HFFc6 (cell line): Measurements from ENCODE around the gene CERS6. TPM values are rescaled to one million over a fixed set of nuclear protein-coding genes. Genes with fewer than 3 reads are reported as not detected.
"Not testable (repeated sequence)": the region's sequence is repeated elsewhere in the genome, so short reads cannot be mapped to it uniquely, and the experiment has no call there.

Experiments used
- DNase-seq: peaks from one replicate; pipeline ENCODE4 v3.0.0-alpha.2; 2018
- H3K27ac Mint-ChIP-seq: 2 replicates; pipeline ENCODE4 v1.8.0; 2020; ENCODE audit warnings: mild to moderate bottlenecking, mixed read lengths
- H3K27me3 Mint-ChIP-seq: 2 replicates; pipeline ENCODE4 v1.8.0; 2021; ENCODE audit warnings: mild to moderate bottlenecking, moderate library complexity, mixed read lengths; ENCODE audit not compliant: insufficient read depth
- H3K36me3 Mint-ChIP-seq: 2 replicates; pipeline ENCODE4 v1.8.0; 2021; ENCODE audit warnings: low read depth, mixed read lengths
- H3K4me1 Mint-ChIP-seq: 2 replicates; pipeline ENCODE4 v1.8.0; 2020; ENCODE audit warnings: low read depth, mixed read lengths
- H3K4me3 Mint-ChIP-seq: 2 replicates; pipeline ENCODE4 v1.8.0; 2020; ENCODE audit warnings: mild to moderate bottlenecking, moderate library complexity, mixed read lengths
- H3K9me3 Mint-ChIP-seq: 2 replicates; pipeline ENCODE4 v1.8.0; 2020; ENCODE audit warnings: mild to moderate bottlenecking, mixed read lengths
- CTCF ChIP-seq: fragments of 200-600 bp; sonication (generic); IDR thresholded peaks from 2 replicates; pipeline ENCODE4 v1.5.0; 2021; ENCODE audit warnings: antibody characterized with exemption, mild to moderate bottlenecking
- total RNA-seq, 6 experiments: library from RNA; stranded (reverse); fragmentation: NEBNext Ultra II Directional; extraction: Animal tissue kit (Norgen Biotek cat#: 25700); gene quantifications; 2 replicates in 1 of 6; 3 replicates in 5 of 6; pipeline ENCODE4 v1.2.3, GENCODE V29; 2021

The CERS6 gene
- total RNA-seq, 6 experiments from 2014 or later: 6.2 to 9.9 (median 7.5) TPM

DNA sequence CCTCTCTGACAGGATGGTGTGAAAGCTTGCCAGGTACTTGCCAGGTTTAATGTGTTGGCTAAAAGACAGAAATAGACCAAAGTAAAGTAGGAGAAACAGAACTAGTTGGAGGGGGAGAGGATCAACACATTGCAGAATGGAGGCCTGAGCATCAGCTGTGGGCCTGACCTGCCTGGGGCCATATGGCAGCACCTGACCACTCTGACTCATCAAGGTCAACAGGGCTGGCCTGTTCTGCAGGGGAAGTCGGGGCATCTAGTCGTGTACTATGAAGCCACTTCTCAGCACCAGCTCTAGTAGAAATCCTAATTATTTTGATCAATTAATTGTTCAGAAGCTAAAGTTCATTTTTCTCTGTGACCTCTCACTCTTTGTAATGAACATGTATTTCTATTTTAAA is 310.5 kb downstream of the CERS6 start:
- H3K4me3 Mint-ChIP-seq: no peak overlapping the region
- peaks cover 5% of the 10 kb centered on the region; the same call in 1 of the 2 replicates for H3K36me3 Mint-ChIP-seq
- H3K27ac Mint-ChIP-seq: no peak overlapping the region
- TF ChIP-seq CTCF: no peak
- no peaks in the 10 kb centered on the region for H3K9me3 Mint-ChIP-seq
- peaks cover 19% of the 10 kb centered on the region for H3K4me1 Mint-ChIP-seq
- no peaks in the 10 kb centered on the region for H3K27me3 Mint-ChIP-seq
- no peak for DNase-seq

DNA sequence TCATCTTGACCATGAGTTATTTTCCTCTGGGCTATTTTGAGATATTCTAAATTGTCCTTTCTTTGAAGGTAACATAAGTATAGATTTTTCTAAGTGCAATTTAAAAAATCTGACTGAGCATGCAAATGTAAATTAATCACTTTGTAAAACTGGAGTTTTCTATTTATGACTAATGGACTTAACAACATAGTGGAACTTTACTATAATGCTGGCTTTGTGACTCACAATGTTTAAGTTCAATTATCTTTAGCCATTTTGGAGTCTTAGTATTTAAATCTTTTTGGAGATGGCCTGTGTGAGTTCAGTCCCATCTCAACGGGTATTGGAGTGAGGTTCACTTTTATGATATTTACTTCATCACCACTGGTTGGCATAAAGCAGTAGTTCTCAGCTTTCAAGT is 311.2 kb downstream of the CERS6 start:
- H3K36me3 Mint-ChIP-seq: peaks cover 5% of the 10 kb centered on the region; the same call in 1 of the 2 replicates
- H3K9me3 Mint-ChIP-seq: no peaks in the 10 kb centered on the region
- no peak overlapping the region for H3K4me3 Mint-ChIP-seq
- DNase-seq: peak; percentile 32
- no peaks in the 10 kb centered on the region for H3K27me3 Mint-ChIP-seq
- peaks cover 19% of the 10 kb centered on the region for H3K4me1 Mint-ChIP-seq
- peak overlapping the region; percentile 38 for H3K27ac Mint-ChIP-seq
- no peak for TF ChIP-seq CTCF

DNA sequence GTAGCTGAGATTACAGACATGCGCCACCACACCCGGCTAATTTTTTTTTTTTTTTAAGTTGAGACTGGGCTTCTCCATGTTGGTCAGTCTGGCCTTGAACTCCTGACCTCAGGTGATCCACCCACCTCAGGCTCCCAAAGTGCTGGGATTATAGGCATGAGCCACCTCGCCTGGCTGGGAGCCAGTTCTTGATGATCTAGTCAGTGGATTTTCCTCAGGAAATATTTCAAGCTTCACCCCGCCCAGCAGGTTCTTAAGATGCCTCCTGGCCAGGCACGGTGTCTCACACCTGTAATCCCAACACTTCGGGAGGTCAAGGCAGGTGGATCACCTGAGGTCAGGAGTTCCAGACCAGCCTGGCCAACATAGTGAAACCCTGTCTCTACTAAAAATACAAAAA is 312.3 kb downstream of the CERS6 start:
- H3K9me3 Mint-ChIP-seq, H3K36me3 Mint-ChIP-seq, H3K27me3 Mint-ChIP-seq, H3K4me3 Mint-ChIP-seq, H3K27ac Mint-ChIP-seq, DNase-seq: not testable (repeated sequence)
- peaks cover 19% of the 10 kb centered on the region for H3K4me1 Mint-ChIP-seq

DNA sequence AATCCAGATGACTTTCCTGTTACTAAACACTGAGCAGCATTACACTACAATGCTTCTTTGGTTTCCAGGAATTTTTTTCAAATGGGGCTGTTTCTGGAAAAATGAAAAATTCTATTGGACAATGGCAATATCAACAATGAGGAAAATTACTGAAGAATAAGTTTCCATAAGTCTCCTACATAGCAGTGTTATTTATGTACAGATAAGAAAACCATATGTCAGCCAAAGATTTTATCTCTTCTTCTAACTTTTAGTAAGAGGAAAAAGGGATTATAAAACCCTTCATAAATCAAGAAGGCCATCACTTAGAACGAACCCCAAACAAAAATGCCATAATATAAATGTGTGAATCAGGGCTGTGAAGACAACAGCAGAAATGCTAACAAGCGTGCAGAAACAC is 314.7 kb downstream of the CERS6 start:
- no peaks in the 10 kb centered on the region for H3K9me3 Mint-ChIP-seq
- no peak for DNase-seq
- no peaks in the 10 kb centered on the region for H3K27me3 Mint-ChIP-seq
- H3K4me1 Mint-ChIP-seq: peaks cover 19% of the 10 kb centered on the region
- no peak overlapping the region for H3K27ac Mint-ChIP-seq
- H3K4me3 Mint-ChIP-seq: no peak overlapping the region
- no peak for TF ChIP-seq CTCF
- peaks cover 5% of the 10 kb centered on the region; the same call in 1 of the 2 replicates for H3K36me3 Mint-ChIP-seq

- H3K4me1 Mint-ChIP-seq: peaks cover 2% of the 10 kb centered on the region
- no peak for TF ChIP-seq CTCF
- no peaks in the 10 kb centered on the region for H3K9me3 Mint-ChIP-seq
- no peak overlapping the region for H3K27ac Mint-ChIP-seq
- DNase-seq: no peak
- no peaks in the 10 kb centered on the region; the same call in 1 of the 2 replicates for H3K27me3 Mint-ChIP-seq
- H3K36me3 Mint-ChIP-seq: peaks cover 5% of the 10 kb centered on the region; the same call in 1 of the 2 replicates
- H3K4me3 Mint-ChIP-seq: no peak overlapping the region
Observed at GRCh38 chr2:168772704-168773103, 316.6 kb downstream of the CERS6 start.

DNA sequence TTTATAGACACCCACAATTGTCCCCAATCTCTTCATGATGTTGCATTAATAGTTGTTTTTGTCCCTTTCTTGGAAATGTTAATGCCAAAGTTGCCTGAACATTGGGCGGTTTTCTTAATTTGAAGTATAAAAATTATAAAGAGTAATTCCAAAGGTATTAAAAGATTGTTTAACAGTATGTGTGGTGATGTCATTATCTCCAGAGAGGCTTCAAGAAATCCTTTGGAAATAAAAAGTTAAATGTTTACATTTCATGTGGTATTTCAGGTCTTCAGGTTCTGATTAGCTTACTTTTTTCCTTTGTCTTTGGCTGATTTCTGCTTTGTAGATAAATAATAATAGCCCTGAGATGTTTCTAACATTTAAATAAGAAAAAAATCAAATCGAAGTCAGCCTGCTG is 317.1 kb downstream of the CERS6 start:
- no peak for TF ChIP-seq CTCF
- Mint-ChIP-seq H3K27me3 (no peaks in the 10 kb centered on the region; the same call in 1 of the 2 replicates), H3K4me1 (no peaks in the 10 kb centered on the region), H3K4me3 (no peak overlapping the region), H3K9me3 (no peaks in the 10 kb centered on the region), H3K27ac (no peak overlapping the region), H3K36me3 (peaks cover 5% of the 10 kb centered on the region; the same call in 1 of the 2 replicates)
- DNase-seq: no peak
